SK-N-SH (cell line): ENCODE results near the gene NXPE3. TPM values are rescaled to one million over a fixed set of nuclear protein-coding genes. Genes with fewer than 3 reads are reported as not detected.

ENCODE experiments used
- CTCF ChIA-PET: fragments of 300-600, 350-600 bp; formaldehyde crosslinking; extraction: SDS; loops from one replicate; lab custom pipeline; 2021; lab: Yijun Ruan, JAX
- POLR2A ChIA-PET: fragments of 350-600 bp; sonication (Branson Sonifier 250); formaldehyde crosslinking; extraction: SDS; loops from one replicate; lab custom pipeline; 2020; ENCODE audit warnings: antibody characterized with exemption, inconsistent platforms; lab: Yijun Ruan, JAX
- DNase-seq: peaks from one replicate; pipeline ENCODE4 v3.0.0; 2012
- H2AFZ ChIP-seq: fragments of 200-600 bp; sonication (generic); 2 replicates; pipeline ENCODE4 v1.8.1; 2016; ENCODE audit warnings: antibody characterized with exemption, mild to moderate bottlenecking, low read depth
- H3F3A ChIP-seq: fragments of 200-600 bp; sonication (generic); replicated peaks from 2 replicates; pipeline ENCODE3; 2016; ENCODE audit warnings: antibody characterized with exemption, mild to moderate bottlenecking; ENCODE audit not compliant: insufficient read depth
- H3K27ac ChIP-seq, 2 experiments: fragments of 200-500 bp in 1 of 2; fragments of 200-600 bp in 1 of 2; sonication (Bioruptor generic) in 1 of 2; sonication (generic), shearing (Covaris generic) in 1 of 2; 2 replicates each; pipeline versions ENCODE4 v1.5.1 to v1.6.1; 2014 to 2016; ENCODE audit warnings: low read depth in 2 of 2, inconsistent platforms in 1 of 2, low read length in 1 of 2, mild to moderate bottlenecking in 1 of 2, mixed read lengths in 1 of 2
- H3K27me3 ChIP-seq: fragments of 200-600 bp; sonication (generic), shearing (Covaris generic); 2 replicates; pipeline ENCODE4 v1.6.1; 2016; ENCODE audit warnings: mixed run types; ENCODE audit not compliant: insufficient read depth
- H3K36me3 ChIP-seq, 2 experiments: fragments of 200-500 bp in 1 of 2; fragments of 200-600 bp in 1 of 2; sonication (Bioruptor generic) in 1 of 2; sonication (generic) in 1 of 2; replicated peaks in 1 of 2; 2 replicates each; pipeline versions ENCODE3 to v1.5.1; 2014 to 2016; ENCODE audit warnings: low read length in 1 of 2, mild to moderate bottlenecking in 1 of 2; ENCODE audit not compliant: insufficient read depth in 2 of 2, control insufficient read depth in 1 of 2
- H3K4me1 ChIP-seq, 2 experiments: fragments of 200-500 bp in 1 of 2; fragments of 200-600 bp in 1 of 2; sonication (Bioruptor generic) in 1 of 2; sonication (generic), shearing (Covaris generic) in 1 of 2; 2 replicates each; pipeline versions ENCODE4 v1.5.1 to v1.6.1; 2014 to 2016; ENCODE audit warnings: low read depth in 1 of 2, low read length in 1 of 2, mixed run types in 1 of 2; ENCODE audit not compliant: insufficient read depth in 2 of 2, control insufficient read depth in 1 of 2
- H3K4me2 ChIP-seq: fragments of 200-600 bp; sonication (generic), shearing (Covaris generic); 2 replicates; pipeline ENCODE4 v1.6.1; 2017; ENCODE audit warnings: mixed run types
- H3K4me3 ChIP-seq, 2 experiments: fragments of 200-500 bp in 1 of 2; fragments of 200-600 bp in 1 of 2; sonication (Bioruptor generic) in 1 of 2; sonication (generic), shearing (Covaris generic) in 1 of 2; 2 replicates each; pipeline versions ENCODE4 v1.5.1 to v1.8.1; 2014 to 2016; ENCODE audit warnings: low read depth in 2 of 2, inconsistent platforms in 1 of 2, low read length in 1 of 2, mild to moderate bottlenecking in 1 of 2, mixed read lengths in 1 of 2, moderate library complexity in 1 of 2
- H3K79me2 ChIP-seq: fragments of 200-600 bp; sonication (generic); 2 replicates; pipeline ENCODE4 v1.8.1; 2017; ENCODE audit warnings: mild to moderate bottlenecking; ENCODE audit not compliant: insufficient read depth
- H3K9ac ChIP-seq: fragments of 200-600 bp; sonication (generic); 2 replicates; pipeline ENCODE4 v1.6.1; 2017; ENCODE audit warnings: mixed run types
- H3K9me2 ChIP-seq: fragments of 200-600 bp; sonication (generic); 2 replicates; pipeline ENCODE4 v1.6.1; 2017; ENCODE audit warnings: mixed run types
- H3K9me3 ChIP-seq: fragments of 200-600 bp; sonication (generic); 2 replicates; pipeline ENCODE4 v1.6.1; 2017; ENCODE audit warnings: mixed run types, mild to moderate bottlenecking, moderate library complexity
- H4K20me1 ChIP-seq: fragments of 200-600 bp; sonication (generic); 2 replicates; pipeline ENCODE4 v1.6.1; 2017; ENCODE audit warnings: mild to moderate bottlenecking, mixed run types; ENCODE audit not compliant: insufficient read depth
- CHD2 ChIP-seq: fragments of 150-350 bp; IDR thresholded peaks from 2 replicates; pipeline ENCODE4 v1.6.1; 2018; ENCODE audit warnings: low read length; ENCODE audit not compliant: partially characterized antibody
- EP300 ChIP-seq, 2 experiments: IDR thresholded peaks; 2 replicates each; pipeline versions ENCODE4 v1.4.0 to v1.6.1; 2012; ENCODE audit warnings: borderline replicate concordance in 1 of 2, low read depth in 1 of 2, low read length in 1 of 2
- FOSL2 ChIP-seq: IDR thresholded peaks from 2 replicates; pipeline ENCODE4 v1.4.0; 2012; ENCODE audit warnings: low read depth, mild to moderate bottlenecking, moderate library complexity, borderline replicate concordance
- GABPA ChIP-seq: IDR thresholded peaks from 2 replicates; pipeline ENCODE4 v1.4.0; 2012; ENCODE audit warnings: low read depth, mild to moderate bottlenecking
- JUND ChIP-seq: IDR thresholded peaks from 2 replicates; pipeline ENCODE4 v1.4.0; 2012
- MAX ChIP-seq: IDR thresholded peaks from 2 replicates; pipeline ENCODE4 v1.4.0; 2012; ENCODE audit warnings: low read depth
- MEF2A ChIP-seq: IDR thresholded peaks from 2 replicates; pipeline ENCODE4 v1.4.0; 2012; ENCODE audit warnings: low read depth, borderline replicate concordance
- MXI1 ChIP-seq: IDR thresholded peaks from 2 replicates; pipeline ENCODE4 v1.6.1; 2012; ENCODE audit warnings: mild to moderate bottlenecking, low read depth, low read length, improper control_type of control experiment
- POLR2AphosphoS5 ChIP-seq: IDR thresholded peaks from 2 replicates; pipeline ENCODE4 v1.6.1; 2012; ENCODE audit warnings: low read depth, low read length
- REST ChIP-seq: IDR thresholded peaks from 2 replicates; pipeline ENCODE4 v1.6.1; 2012; ENCODE audit warnings: mild to moderate bottlenecking, low read depth, low read length, moderate library complexity
- RFX5 ChIP-seq: IDR thresholded peaks from 2 replicates; pipeline ENCODE4 v1.6.1; 2012; ENCODE audit warnings: mild to moderate bottlenecking, improper control_type of control experiment, low read length
- SIN3A ChIP-seq: IDR thresholded peaks from 2 replicates; pipeline ENCODE4 v1.6.1; 2012; ENCODE audit warnings: low read depth, mild to moderate bottlenecking, low read length, moderate library complexity, borderline replicate concordance
- SMC3 ChIP-seq: IDR thresholded peaks from 2 replicates; pipeline ENCODE4 v1.6.1; 2012; ENCODE audit warnings: low read depth, low read length, improper control_type of control experiment
- TCF12 ChIP-seq: IDR thresholded peaks from 2 replicates; pipeline ENCODE4 v1.4.0; 2012
- USF2 ChIP-seq: fragments of 150-350 bp; IDR thresholded peaks from 2 replicates; pipeline ENCODE4 v1.6.1; 2017; ENCODE audit warnings: antibody characterized with exemption, low read length, low read depth, borderline replicate concordance
- YY1 ChIP-seq: IDR thresholded peaks from 2 replicates; pipeline ENCODE4 v1.4.0; 2012; ENCODE audit warnings: low read depth, mild to moderate bottlenecking
- WGBS: methylation state at CpG from one replicate; pipeline ENCODE4 v1.1.6; 2017; ENCODE audit warnings: low lambda C conversion rate; 5-methylcytosine and 5-hydroxymethylcytosine counted together
- polyA plus RNA-seq, 3 experiments: library from polyadenylated mRNA; depleted of rRNA; stranded (reverse); fragments of >200 nt; gene quantifications; 2 replicates each; pipeline ENCODE4 v1.2.3, GENCODE V29; 2012

Gene NXPE3
- polyA plus RNA-seq, 1 of the 3 experiments (the other 2 are of a cell fraction), result 21.3 TPM

GRCh38 chr3:101811875-101812274, 32.9 kb downstream of the NXPE3 start:
- H3K9me2 ChIP-seq, result no peaks in the 10 kb centered on the region
- no peak for TF ChIP-seq POLR2AphosphoS5
- no peak for TF ChIP-seq USF2
- no peak for TF ChIP-seq TCF12
- POLR2A ChIA-PET, result no interaction called here
- DNase-seq, result no peak
- H3F3A ChIP-seq, result peaks cover 7% of the 10 kb centered on the region
- no peaks in the 10 kb centered on the region for H4K20me1 ChIP-seq
- H3K9me3 ChIP-seq, result no peaks in the 10 kb centered on the region
- no peak overlapping the region for H2AFZ ChIP-seq
- H3K36me3 ChIP-seq, result peaks cover 7 to 8% of the 10 kb centered on the region in 2 experiments
- no peak overlapping the region for H3K4me2 ChIP-seq
- CTCF ChIA-PET, result interaction anchor here (0.9 to 14.2 kb wide), 7 partner anchors 9 to 860 kb away, joined by 3 to 165 read pairs (median 3); no protein-coding TSS in a partner anchor
- H3K27ac ChIP-seq, result no peak overlapping the region
- H3K79me2 ChIP-seq, result peaks cover 2% of the 10 kb centered on the region; the same call in 1 of the 2 replicates
- peaks cover 6 to 7% of the 10 kb centered on the region in 2 experiments; a peak in 3 of 4 replicates for H3K4me1 ChIP-seq
- no peak overlapping the region for H3K9ac ChIP-seq
- H3K4me3 ChIP-seq, result no peak overlapping the region
- H3K27me3 ChIP-seq, result no peaks in the 10 kb centered on the region
- 88% methylated on average over 2 of the region's 2 CpGs for WGBS

- TF ChIP-seq RFX5, result no peak
- no peak for TF ChIP-seq MAX
- no peak for TF ChIP-seq FOSL2
- TF ChIP-seq MEF2A, result no peak
- no peak for TF ChIP-seq EP300 (IDR thresholded peaks at IDR 0.05; ENCODE audit: borderline replicate concordance in 1 of 2, low read depth in 1 of 2, low read length in 1 of 2)
- no peak for TF ChIP-seq SMC3
- TF ChIP-seq YY1, result no peak
- TF ChIP-seq JUND, result no peak
- no peak for TF ChIP-seq CHD2
- TF ChIP-seq GABPA, result no peak
- no peak for TF ChIP-seq REST
- no peak for TF ChIP-seq MXI1
- no peak for TF ChIP-seq SIN3A
- ChIA-PET CTCF (interaction anchor here (0.9 to 14.2 kb wide), 9 partner anchors 9 to 859 kb away, joined by 3 to 165 read pairs (median 6); partner anchors contain the start of gene NFKBIZ), POLR2A (no interaction called here)
Observed at GRCh38 chr3:101812895-101813294, 33.9 kb downstream of the NXPE3 start.

More at GRCh38 chr3:101812895-101813294, 33.9 kb downstream of the NXPE3 start:
- peaks cover under 1 to 12% of the 10 kb centered on the region in 2 experiments for H3K36me3 ChIP-seq
- H3K4me2 ChIP-seq, result no peak overlapping the region
- H3K4me3 ChIP-seq, result no peak overlapping the region
- no peak overlapping the region for H2AFZ ChIP-seq
- no peaks in the 10 kb centered on the region for H3K27me3 ChIP-seq
- H3K9ac ChIP-seq, result no peak overlapping the region
- H3F3A ChIP-seq, result peaks cover 7% of the 10 kb centered on the region
- no peak for DNase-seq
- no peaks in the 10 kb centered on the region for H3K9me2 ChIP-seq
- no peak overlapping the region for H3K27ac ChIP-seq
- H3K79me2 ChIP-seq, result peaks cover 2% of the 10 kb centered on the region; the same call in 1 of the 2 replicates
- no peaks in the 10 kb centered on the region for H3K9me3 ChIP-seq
- peaks cover 6 to 7% of the 10 kb centered on the region in 2 experiments; a peak in 3 of 4 replicates for H3K4me1 ChIP-seq
- H4K20me1 ChIP-seq, result no peaks in the 10 kb centered on the region
